HepG2 (cell line): Measurements from ENCODE around the gene ANKRD37. TPM values are rescaled to one million over a fixed set of nuclear protein-coding genes. Genes with fewer than 3 reads are reported as not detected.

Experiments
- AKNA ChIP-seq: sonication (generic); formaldehyde crosslinking; IDR thresholded peaks from 2 replicates; pipeline ENCODE4 v1.4.0; 2020; ENCODE audit warnings: missing genetic modification reagents, borderline replicate concordance
- FOXA3 ChIP-seq: IDR thresholded peaks from 2 replicates; pipeline ENCODE4 v1.6.1; 2016; ENCODE audit warnings: missing genetic modification reagents, missing compliant biosample characterization
- GPN1 ChIP-seq: sonication (generic); formaldehyde crosslinking; IDR thresholded peaks from 2 replicates; pipeline ENCODE4 v1.5.1; 2020; ENCODE audit warnings: missing genetic modification reagents, borderline replicate concordance
- HMGXB4 ChIP-seq, 2 experiments: sonication (generic) in 1 of 2; formaldehyde crosslinking in 1 of 2; IDR thresholded peaks; 2 replicates each; pipeline versions ENCODE4 v1.4.0 to v1.6.1; 2018 to 2020; ENCODE audit warnings: missing genetic modification reagents in 2 of 2, borderline replicate concordance in 1 of 2, low read depth in 1 of 2, mild to moderate bottlenecking in 1 of 2, missing biosample characterization in 1 of 2
- RXRA ChIP-seq: sonication (generic); formaldehyde crosslinking; IDR thresholded peaks from 2 replicates; pipeline ENCODE4 v1.5.1; 2020; ENCODE audit warnings: missing genetic modification reagents
- SMARCE1 ChIP-seq: fragments of 450-650 bp; IDR thresholded peaks from 2 replicates; pipeline ENCODE4 v1.6.1; 2017; ENCODE audit warnings: borderline replicate concordance
- ZBTB46 ChIP-seq: sonication (generic); formaldehyde crosslinking; IDR thresholded peaks from 2 replicates; pipeline ENCODE4 v1.4.0; 2020; ENCODE audit warnings: mild to moderate bottlenecking, missing genetic modification reagents, borderline replicate concordance
- ZNF687 ChIP-seq: sonication (generic); formaldehyde crosslinking; IDR thresholded peaks from 2 replicates; pipeline ENCODE4 v1.5.1; 2020; ENCODE audit warnings: mild to moderate bottlenecking, missing genetic modification reagents, moderate library complexity
- ZSCAN5A ChIP-seq: sonication (generic); formaldehyde crosslinking; IDR thresholded peaks from 2 replicates; pipeline ENCODE4 v1.8.0; 2022; ENCODE audit warnings: mild to moderate bottlenecking, missing genetic modification reagents, borderline replicate concordance
- polyA plus RNA-seq, 8 experiments: library from polyadenylated mRNA; depleted of rRNA in 3 of 8; stranded (reverse) in 7 of 8; unstranded in 1 of 8; fragments of >200 nt; fragmentation: Illumina TruSeq in 4 of 8; extraction: Trizol in 4 of 8; gene quantifications; 2 replicates each; pipeline versions ENCODE4 v1.2.1 to v1.2.3, GENCODE V29; 2011 to 2016; ENCODE audit warnings: low read depth in 4 of 8, missing spikeins in 1 of 8, mixed read lengths in 1 of 8; ENCODE audit not compliant: insufficient read depth in 1 of 8
- total RNA-seq, 5 experiments: library from RNA; depleted of rRNA; stranded (reverse); fragments of >200 nt; fragmentation: Illumina TruSeq; extraction: Trizol; gene quantifications; 2 replicates each; pipeline ENCODE4 v1.2.3, GENCODE V29; 2016; ENCODE audit warnings: low read depth in 1 of 5

ANKRD37 gene
- total and polyA plus RNA-seq, 2 of the 13 experiments (the other 11 are each of a cell fraction or from before 2014, with no cell fraction given) = 2.2 to 51.4 TPM

GRCh38 chr4:185395956-185396723 lies 501 bp upstream of the ANKRD37 start (continued):
- TF ChIP-seq HMGXB4 (CRISPR knock-in tag; IDR thresholded peaks at IDR 0.05; ENCODE audit: borderline replicate concordance in 1 of 2, low read depth in 1 of 2) (peak; percentile 57 to 69; a peak in 3 of 4 replicates), ZSCAN5A (peak; percentile 98), ZNF687 (CRISPR knock-in tag) (peak; percentile 99), SMARCE1 (no peak), ZBTB46 (CRISPR knock-in tag) (no peak), GPN1 (CRISPR knock-in tag) (peak; percentile 69; the same call in 1 of the 2 replicates), RXRA (CRISPR knock-in tag) (peak; percentile 76), AKNA (CRISPR knock-in tag) (peak; percentile 85), FOXA3 (peak; percentile 67)
